ENCODE measurements around the gene CCDC6.
"Not testable (repeated sequence)": the region's sequence is repeated elsewhere in the genome, so short reads cannot be mapped to it uniquely, and the experiment has no call there.

CCDC6 gene

DNA sequence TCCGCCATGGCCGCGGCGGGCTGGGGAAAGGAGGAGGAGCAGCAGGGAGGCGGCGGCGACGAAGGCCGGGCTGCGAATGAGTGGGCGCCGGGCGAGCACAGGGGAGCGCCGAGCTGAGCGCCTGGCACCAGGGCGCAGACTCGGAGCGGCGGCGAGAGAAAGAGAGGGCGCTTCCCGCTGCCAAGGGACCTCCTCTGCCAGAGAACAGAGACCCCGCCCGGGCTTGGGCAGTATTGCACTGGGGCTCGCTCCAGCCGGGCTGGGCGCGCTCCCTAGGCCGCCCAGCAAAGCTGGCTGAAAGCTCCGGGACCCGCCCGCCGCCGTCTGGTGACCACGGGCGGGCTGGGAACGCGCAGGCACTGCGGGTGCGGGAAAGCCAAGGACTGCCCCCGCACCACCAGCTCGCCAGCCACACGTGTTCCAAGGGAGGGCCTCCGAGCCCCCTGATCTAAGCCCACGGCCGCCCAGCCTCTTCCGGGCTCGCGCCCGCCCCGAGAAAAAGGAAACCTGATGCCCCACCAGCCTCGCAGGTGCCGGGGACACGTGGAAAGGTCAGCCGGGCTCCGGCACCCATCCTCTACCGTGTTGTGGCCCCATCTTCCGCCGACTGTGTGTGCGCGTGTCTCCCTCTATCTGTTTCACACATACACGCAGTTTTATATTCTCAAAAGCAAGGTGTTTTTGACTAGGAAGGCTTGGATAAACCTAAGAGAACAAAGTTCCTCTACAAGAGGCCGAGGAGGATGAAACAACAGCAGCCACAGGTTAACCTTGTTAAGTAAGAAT, at the start of gene CCDC6:
CCDC6 (minus strand) TSS at position 140 of the 786 bp plus-strand sequence; CDS start at position 8, 132 bp downstream.
- peak; percentile 98 for DNase-seq

DNA sequence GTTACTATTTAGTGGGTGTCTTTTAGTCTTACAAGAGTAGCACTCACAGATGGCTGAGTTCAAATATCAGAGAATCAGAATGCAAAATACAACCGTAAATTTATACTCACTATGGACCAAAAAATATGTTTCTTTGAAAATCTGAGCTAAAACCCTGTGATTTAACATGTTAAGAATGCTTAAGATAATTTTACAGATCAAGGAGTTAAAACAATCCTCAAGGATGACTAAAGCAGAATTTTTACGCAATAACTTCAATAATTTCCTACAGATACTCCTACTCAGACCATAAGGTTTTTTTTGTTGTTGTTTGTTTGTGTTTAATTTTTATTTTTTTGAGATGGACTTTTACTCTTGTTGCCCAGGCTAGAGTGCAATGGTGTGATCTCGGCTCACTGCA, 47.9 kb upstream of the CCDC6 start:
- DNase-seq, result no peak

DNA sequence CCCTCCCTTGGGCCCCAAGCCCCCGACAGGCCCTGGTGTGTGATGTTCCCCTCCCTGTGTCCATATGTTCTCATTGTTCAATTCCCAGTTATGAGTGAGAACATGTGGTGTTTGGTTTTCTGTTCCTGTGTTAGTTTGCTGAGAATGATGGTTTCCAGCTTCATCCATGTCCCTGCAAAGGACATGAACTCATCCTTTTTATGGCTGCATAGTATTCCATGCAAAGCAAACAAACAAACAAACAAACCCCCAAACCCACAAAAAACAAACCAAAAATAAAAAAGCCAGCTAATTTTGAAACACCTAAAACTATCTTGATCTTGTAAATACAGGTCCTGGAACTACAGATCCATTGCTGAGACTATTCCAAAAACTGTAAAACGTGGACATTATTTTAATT, 47.4 kb upstream of the CCDC6 start:
- DNase-seq, result not testable (repeated sequence)

DNA sequence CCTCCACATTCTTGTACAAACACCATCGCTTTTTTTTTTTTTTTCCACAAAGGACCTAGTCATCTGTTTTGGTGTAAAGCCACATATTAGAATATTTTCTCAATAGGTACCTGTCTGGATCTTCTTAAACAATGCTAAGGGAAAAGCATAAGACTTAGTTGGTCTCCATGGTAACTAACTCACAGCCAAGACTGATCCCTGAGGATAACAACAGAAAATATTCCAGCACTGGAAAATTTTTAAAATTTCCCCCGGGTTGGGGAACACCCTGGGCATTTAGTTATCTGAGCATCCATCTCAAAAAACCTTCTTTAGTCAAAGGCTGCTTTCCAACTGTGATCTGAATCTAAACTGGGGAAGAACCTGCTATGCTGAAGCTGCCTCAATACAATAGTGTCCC, 43.7 kb upstream of the CCDC6 start:
- DNase-seq, result no peak

DNA sequence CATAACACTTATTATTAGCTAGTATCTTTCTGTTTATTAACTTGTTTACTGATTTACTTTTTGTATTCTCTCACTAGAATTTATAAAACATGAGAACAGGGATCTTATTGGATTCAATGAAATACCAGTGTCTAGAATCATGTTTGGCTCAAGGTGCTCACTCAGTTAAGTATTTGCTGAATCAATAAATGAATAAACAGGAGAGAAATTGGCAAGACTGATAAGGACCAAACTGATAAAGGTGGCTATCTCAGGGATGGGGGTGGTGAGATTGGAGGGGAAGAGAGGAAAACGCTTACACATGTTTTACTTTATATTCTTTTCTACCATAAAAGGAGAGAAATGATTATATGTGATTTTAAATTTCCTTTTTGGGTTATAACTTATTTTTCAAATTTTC, 43.3 kb upstream of the CCDC6 start:
- no peak for DNase-seq

DNA sequence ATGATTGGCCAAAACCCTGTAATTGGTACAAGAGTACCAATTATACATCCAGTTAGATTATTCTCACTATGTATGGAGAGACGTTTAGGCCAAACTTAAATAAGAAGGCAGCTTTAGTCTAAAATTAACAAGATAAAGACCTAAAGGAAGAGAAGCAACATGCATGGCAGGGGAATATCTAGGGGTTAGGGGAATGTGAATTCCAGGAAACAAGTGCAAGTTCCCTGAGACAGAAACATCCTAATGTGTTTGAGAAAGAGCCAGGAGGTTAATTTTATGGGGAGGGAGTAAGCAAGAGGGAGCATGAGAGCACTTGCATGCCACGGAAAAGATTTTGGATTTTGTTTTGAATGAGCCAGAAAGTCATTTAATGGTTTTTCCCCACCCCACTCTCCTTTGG, 39.6 kb upstream of the CCDC6 start:
- DNase-seq, result no peak

DNA sequence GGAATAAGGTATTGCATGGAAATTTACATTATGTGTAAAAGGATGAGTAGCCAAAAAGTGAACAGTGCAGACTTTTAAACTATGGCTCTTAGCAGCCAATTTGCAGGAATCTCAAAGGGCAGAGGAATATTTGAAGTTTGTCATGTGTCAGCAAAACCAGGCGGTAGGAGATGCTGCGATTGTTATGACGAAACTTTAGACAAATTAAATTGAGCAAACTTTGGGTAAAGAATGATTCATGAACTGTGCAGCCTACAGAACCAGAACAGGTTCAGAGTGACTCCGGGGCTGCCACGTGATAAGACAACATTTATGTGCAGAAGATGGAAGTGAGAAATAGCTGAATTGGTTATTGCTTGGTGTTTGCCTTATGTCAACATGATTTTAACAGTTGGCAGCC, 39.2 kb upstream of the CCDC6 start:
- no peak for DNase-seq

DNA sequence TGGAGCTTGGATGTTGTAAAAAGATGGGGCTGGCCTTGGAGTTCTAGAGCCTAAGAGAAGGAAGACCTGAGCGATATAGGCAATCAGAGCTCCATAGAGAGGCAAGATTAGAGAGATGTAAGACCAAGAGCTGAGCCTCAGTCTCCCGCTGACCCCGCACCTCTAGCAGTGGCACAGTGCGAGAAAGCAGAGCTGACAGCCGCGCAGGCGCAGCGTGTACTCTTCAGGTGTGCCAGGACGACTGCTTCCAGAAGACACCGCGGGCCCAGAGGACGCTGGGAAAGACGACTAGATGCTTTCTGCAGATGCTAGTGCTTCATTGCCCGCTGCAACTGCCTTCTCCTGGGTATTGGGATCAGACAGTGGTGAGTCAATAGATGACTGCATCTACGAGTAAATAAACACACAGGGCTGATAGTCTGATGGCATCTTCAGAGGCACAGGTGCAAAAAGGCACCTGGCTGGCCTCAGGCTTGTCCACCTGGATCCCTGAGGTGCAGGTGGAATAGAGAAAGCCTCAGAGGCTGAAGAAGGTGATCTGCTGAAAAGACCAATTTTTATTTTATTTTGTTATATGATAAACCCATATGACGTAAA, 38.1 kb upstream of the CCDC6 start:
- no peak for DNase-seq

DNA sequence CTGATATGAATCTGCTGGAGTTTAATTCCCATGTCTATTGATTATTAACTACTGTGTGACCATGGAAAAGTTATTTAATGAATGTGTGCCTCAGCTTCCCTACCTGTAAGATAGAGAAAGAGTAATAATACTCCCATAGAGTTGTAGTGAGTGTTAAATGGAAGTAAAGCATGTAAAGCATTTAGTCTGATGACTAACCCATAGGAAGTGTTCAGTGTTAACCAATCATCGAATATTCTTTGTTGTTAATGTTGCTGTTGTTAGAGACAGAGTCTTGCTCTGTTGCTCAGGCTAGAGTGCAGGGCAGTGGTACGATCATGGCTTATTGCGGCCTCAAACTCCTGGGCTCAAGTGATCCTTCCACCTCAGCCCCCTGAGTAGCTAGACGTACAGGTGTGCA, 36.2 kb upstream of the CCDC6 start:
- DNase-seq, result no peak

DNA sequence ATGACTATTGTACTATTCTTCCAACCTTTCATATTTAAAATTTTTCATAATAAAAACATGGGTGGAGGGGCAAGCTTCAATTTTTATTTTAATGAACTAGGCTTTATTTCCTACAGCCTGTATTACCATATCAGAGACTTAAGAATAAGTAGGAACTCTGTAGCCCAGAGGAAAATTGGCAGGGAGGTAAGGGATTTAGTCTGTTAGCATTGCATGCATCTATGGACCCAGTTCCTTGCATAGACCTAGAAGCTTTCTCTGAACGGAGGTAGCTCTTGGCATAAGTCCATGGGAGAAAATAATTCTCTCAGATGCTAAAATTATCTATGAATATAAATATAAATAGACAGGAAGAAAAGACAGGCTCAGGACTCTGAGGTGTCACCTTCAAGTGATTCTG, 31.4 kb upstream of the CCDC6 start:
- DNase-seq, result no peak

DNA sequence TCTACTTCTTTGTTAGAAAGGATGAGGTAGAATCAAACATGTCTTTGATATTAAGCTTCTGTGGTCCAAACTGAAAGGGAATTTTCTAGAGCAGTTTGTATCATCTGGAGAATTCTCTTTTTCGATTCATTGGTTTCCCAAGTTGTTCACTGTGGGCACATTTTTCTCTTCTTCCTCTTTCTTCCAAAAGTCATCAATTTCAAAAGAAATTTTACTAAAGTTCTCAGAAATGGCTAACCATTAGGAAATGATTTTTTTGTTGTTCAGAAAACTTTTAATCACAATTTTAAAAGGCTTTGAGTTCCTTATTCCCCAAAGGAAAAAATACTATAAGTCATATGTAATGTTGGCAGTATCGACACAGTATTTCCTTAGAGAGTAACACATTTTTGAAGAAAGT, 28.3 kb upstream of the CCDC6 start:
- DNase-seq, result no peak

DNA sequence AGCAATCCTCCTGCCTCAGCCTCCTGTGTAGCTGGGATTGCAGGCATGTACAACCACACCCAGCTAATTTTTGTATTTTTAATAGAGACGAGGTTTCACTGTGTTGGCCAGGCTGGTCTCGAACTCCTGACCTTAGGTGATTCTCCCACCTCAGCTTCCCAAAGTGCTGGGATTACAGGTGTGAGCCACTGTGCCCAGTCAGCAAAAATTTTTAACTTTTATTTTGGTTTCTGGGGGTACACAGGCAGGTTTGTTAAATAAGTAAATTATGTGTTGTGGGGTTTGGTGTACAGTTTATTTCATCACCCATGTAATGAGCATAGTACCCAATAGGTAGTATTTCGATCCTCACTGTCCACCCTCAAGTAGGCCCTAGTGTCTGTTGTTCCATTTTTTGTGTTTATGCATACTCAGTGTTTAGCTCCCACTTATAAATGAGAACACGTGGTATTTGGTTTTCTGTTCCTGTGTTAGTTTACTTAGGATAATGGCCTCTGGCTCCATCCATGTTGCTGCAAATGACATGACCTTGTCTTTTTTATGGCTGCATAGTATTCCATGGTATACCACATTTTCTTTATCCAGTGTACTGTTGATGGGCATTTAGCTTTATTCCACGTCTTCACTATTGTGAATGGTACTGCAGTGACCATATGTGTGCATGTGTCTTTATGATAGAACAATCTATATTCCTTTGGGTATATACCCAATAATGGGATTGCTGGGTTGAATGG, 24.6 kb upstream of the CCDC6 start:
- not testable (repeated sequence) for DNase-seq

DNA sequence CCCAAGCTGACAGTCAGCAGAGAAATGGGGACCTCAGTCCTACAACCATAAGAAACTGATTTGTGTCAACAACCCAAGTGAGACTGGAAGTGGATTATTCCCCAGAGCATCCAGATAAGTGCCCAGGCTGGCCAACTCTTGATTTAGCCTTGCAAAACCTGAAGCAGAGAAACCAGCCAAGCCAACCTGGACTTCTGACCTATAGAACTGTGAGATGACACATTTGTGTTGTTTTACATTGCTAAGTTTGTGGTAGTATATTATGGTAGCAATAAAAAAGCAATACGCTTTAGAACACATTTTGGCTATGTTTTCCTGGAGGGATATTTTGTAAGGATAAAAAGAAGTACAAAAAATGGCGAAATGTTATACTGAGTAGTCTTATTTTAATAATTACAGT, 19.7 kb upstream of the CCDC6 start:
- no peak for DNase-seq

DNA sequence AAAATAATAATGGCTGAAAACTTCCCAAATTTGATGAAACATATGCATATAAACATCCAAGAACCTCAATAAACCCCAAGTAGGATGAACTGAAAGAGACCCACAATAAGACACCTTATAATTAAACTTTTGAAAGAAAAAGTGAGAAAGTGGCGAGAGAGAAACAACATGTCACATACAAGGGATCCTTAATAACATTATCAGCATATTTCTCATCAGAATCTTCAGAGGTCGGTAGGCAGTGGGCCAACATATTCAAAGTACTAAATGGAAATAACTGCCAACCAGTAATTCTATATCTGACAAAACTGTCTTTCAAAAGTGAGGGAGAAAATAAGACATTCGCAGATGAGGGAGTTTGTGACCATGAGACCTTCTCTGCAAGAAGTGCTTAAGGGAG, 16.6 kb upstream of the CCDC6 start:
- DNase-seq, result no peak

DNA sequence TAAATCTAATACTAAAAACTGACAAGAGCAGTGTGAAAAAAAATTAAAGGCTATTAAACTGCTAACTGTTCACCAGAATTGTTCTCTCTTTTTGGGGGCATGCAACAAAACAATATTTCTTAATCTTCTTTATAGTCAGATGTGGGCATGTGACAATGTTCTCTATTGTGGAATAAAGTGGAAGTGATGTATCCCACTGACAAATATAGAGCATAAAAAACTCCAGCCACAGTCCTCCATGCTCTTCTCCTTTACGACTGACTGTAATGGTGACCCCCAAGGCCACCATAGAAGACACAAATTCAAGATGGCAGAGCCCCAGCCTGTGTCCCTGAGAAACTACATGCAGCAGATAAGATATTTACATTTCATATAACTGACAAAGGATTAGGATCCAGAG, 11.6 kb upstream of the CCDC6 start:
- no peak for DNase-seq

DNA sequence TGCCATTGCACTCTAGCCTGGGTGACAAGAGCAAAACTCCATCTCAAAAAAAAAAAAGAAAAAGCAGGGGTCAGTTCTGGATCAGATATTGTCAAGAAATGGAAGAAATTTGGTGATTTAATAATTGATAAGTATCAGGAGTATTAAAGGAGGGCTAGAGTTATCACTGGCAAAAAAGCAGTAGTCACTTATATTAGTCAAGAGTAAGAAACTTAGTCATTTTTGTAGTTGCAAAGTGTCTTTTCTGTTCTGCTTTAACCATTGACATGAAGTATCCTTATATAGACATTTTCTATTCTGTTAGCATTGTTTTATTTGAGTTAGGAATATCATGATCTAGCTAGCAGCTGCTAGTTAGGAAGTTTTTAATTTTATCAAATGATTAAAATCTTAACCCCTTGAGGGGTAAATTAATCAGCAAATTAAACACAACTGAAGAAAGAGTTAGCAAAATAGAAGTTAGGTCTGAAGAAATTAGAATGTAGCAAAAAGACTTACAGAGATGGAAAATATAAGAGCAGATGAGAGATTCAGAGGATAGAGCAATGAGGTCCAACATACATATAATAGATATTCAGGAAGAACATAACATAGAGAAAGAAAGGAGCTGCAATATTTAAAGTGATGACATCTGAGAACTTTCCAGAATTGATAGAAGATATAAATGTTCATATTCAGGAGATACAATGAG, 7.3 kb upstream of the CCDC6 start:
- DNase-seq, result no peak

DNA sequence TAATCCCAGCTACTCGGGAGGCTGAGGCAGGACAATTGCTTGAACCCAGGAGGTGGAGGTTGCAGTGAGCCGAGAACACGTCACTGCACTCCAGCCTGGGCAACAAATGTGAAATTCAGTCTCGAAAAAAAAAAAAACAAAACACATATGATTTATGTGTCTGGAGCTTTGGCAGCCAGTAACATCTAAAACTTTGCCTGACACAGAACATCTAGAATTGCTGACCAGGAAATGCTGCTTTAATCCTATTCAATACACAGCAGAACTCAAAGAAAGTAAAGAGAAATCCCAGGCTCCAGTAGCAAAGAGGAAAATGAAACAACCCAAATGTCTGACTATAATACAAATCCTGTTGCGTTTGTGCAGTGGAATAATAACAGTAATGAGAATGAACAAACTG, 4.5 kb upstream of the CCDC6 start:
- no peak for DNase-seq

DNA sequence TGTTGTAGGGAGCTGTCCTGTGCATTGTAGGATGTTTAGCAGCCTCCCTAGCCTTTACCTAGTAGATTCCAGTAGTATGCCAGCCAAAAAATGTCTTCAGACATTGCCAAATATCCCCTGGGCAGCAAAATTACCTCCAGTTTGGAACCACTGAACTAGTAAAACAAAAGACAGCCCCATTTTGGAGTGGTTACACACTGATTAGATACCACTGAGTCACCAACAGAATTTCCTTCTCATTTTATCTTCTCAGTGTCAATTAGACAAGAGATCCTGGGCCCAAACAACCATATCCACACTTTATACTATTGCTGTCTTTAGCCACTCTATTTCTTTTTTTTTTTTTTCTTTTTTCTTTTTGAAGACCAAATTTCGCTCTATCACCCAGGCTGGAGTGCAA, 3.5 kb upstream of the CCDC6 start:
- no peak for DNase-seq

DNA sequence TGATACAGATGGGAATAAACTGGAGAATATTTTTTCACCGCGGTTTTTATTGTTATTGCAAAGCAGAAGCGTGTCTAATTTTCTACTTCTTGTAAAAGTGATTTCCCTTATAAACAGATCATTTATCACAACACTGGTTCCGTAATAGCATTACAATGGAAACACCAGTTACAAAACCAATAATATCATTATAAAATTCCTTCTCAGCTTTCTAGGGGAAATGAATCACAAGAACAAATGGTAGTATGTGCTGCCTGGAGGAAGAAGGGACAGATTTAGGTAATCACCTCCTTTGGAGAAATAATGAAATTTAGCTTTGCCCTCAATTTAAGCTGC, 2.4 kb upstream of the CCDC6 start:
- DNase-seq, result no peak

DNA sequence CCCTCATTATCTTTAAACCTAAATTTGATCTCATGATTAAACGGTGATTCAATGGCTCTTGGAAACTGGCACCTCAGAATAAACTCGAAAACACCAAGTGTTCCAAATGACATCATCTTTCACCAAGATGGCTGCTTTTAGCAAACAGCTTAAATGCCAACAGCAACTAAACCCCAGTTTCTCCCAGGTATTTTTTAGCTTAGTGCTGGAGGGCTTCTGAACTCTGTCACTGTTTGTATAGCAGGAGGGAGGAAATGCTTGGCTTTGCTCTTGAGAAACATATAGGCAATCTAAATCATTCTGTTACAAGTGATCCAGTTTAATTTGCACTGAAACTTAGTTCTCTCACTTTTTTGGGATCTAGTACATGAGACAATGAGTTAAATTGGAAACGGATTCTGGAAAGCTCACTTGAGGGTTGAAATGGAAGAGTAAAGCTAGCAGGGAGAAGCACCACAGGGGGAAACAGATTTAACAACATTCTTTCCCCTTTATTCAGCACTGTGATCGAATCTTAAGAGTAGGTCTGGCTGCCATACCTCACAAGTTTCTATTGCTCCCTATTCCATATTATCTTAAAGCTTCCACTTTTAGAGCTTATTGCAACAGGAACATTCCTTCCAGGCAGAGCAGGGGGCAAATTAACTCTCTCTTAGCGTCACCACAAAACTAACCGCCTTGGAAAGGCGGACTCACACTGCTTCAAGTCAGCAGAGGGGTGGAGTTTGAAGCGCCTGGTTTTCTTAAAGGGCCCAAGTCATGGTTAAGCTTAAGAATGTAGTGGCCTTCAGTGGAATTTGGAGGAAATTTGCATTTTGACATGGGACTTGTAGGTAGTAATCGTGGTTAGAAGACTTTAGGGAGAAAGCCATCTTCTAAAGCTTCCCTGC, 1.8 kb upstream of the CCDC6 start:
- DNase-seq, result peak; percentile 69

DNA sequence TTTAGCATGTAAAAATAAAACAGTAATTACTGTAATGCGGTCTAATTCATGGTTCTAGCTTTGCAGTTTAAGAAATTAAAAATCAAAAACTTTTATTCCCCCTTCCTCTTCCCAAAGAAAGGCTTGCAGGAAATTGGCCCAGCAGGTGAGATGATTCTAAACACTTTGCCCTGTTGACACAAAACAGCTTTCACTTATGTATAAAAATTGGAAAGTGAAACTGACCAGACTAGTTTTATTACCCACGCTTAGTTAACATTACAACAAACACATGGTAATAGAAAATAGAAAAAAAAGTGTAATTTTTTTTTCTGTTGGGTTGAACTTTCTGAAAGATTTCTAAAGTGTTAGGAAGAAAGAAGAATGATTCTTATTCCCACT, 1.2 kb upstream of the CCDC6 start:
- no peak for DNase-seq

DNA sequence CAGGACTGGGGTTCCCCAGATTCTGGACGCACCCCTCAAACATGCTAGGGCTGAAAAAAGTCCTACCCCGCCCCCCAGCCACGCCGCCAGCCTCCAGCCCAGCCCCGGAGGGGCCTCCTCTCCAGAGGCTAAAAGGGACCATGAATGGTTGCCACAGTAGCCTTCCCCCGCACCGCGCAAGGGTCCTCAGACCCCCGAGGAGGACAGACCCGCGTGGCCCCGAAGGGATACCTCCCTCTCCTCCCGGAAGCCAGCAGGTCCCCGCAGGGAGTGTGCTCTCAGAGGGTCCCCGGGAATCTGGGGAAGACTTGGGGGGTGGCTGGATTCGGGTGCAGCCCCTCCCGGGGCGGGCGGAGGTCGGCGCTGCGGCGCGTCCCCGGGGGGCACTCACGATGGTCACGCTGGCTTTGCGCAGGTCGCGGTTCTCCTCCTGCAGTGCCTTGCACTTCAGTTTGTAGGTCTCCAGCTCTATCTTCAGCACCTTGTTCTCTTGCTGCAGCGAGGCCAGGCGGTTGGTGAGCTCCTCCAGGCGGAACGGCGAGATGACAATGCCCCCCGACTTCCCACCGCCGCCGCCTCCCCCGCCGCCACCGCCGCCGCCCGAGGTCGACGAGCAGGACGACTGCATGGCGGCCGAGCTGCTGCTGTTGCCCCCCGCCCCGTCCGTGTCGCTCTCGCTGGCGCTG, 482 bp downstream of the CCDC6 start:
- DNase-seq, result peak; percentile 70
